Activated CD4-positive, alpha-beta T cell treated with anti-CD3 and anti-CD28 coated beads, Interleukin-2, amount 50 U/mL, for 4 hours (primary cell): Measurements from ENCODE around the gene RBM17.
"Not testable (repeated sequence)": the region's sequence is repeated elsewhere in the genome, so short reads cannot be mapped to it uniquely, and the experiment has no call there.

Experiments
- DNase-seq, 2 experiments: peaks; one replicate each; pipeline ENCODE4 v3.0.0-alpha.2; 2020

RBM17 gene

DNA sequence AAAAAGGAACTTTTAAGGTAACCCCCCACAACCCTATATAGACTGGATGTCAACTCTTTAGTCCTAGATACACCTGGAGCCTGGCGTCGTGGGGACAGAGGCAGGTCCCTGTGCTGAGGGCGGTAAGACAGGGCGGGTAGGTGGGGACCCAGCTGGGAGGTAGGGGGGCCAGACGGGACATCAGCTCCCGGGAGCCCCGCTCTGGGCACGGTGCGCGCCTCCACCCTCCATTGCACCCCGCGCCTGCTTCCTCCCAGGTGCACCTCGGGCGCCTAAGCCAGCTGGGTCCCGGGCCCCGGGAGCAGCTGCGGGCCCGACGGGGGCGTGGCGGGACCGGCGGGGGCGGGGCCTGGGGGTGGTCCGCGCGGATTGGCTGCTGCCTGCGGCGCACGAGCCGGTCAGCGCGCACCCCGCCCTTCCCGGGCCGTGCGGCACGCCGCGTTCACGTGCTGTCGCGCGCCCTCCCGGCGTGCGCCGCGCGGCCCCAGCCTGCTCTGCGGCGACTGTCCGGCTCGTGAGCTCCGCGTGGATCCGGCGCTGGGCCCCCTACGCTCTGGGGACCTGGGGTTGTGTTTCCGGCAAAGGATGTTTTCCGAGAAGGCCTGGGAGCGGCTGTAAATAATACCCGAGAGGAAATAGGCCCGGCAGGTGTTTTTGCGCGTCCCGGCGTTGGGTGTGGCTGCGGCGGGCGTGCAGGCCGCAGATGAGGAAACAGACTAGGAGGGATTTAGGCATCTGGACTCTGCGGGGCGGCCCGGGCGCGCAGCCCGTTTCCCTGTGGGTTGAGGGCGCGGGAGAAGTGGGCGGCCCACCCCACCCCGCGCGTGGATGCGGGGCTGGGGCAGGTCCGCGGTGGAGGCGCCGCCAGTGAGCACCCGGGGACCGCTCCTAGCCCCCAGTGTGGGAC is 74.8 kb downstream of the RBM17 start:
- DNase-seq, result peak; percentile 86 to 88

- no peak for DNase-seq
These were observed 75.6 kb downstream of the RBM17 start for GRCh38 chr10:6164271-6165095.

- no peak for DNase-seq
These were observed 76.4 kb downstream of the RBM17 start for GRCh38 chr10:6165221-6165725.

DNA sequence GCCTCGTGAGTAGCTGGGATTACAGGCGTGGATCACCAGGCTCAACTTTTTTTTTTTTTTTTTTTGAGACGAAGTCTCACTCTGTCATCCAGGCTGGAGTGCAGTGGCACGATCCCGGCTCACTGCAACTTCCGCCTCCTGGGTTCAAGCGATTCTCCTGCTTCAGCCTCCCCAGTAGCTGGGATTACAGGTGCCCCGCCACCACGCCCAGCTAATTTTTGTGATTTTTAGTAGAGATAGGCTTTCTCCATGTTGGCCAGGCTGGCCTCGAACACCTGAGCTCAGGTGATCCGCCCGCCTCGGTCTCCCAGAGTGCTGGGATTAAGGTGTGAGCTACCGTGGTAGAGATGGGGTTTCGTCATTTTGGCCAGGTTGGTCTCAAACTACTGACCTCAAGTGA is 77.1 kb downstream of the RBM17 start:
- DNase-seq, result not testable (repeated sequence)
